HepG2 (cell line): ENCODE results near the gene SARNP. TPM values are rescaled to one million over a fixed set of nuclear protein-coding genes. Genes with fewer than 3 reads are reported as not detected.
A peak's percentile ranks its signal among the peaks of the same experiment; 100 is the strongest.

Source experiments
- ATAC-seq: fragments of 200-7000 bp; cut with Tn5 transposase; 3 replicates; pipeline ENCODE4 v1.9.1; 2020; ENCODE audit warnings: mild to moderate bottlenecking, moderate library complexity
- BruUV-seq: library from RNA; stranded (reverse); fragments of 400-500 nt; replicated peaks from 2 replicates; lab custom pipeline; 2021; lab: Mats Ljungman, UMichigan
- CTCF ChIA-PET: fragments of 300-600 bp; formaldehyde crosslinking; extraction: SDS; loops from one replicate; lab custom pipeline; 2021; ENCODE audit warnings: low total read pairs, inconsistent platforms, low intra/inter-chr PET ratio; lab: Yijun Ruan, JAX
- POLR2A ChIA-PET: fragments of 350-600 bp; sonication (Branson Sonifier 250); formaldehyde crosslinking; loops from one replicate; lab custom pipeline; 2020; ENCODE audit warnings: antibody characterized with exemption, inconsistent platforms; lab: Yijun Ruan, JAX
- DNase-seq: peaks from one replicate; pipeline ENCODE4 v3.0.0-alpha.2; 2015; ENCODE audit warnings: low spot score
- FAIRE-seq: peaks from 3 replicates; lab custom pipeline; 2011; peaks lifted over from hg19 to GRCh38; lab: Jason Lieb, UNC
- H2AFZ ChIP-seq: one replicate; pipeline ENCODE4 v1.6.1; 2011; ENCODE audit warnings: low read length, inconsistent platforms
- H3K27ac ChIP-seq: fragments of 300-600 bp; 3 replicates; pipeline ENCODE4 v1.8.0; 2011; ENCODE audit warnings: mixed run types, mild to moderate bottlenecking, mixed read lengths, low read length, inconsistent platforms; ENCODE audit not compliant: insufficient read depth; ENCODE audit errors: extremely low read length
- H3K27me3 ChIP-seq, 2 experiments: fragments of 200-600 bp in 1 of 2; 2 replicates in 1 of 2; 3 replicates in 1 of 2; pipeline versions ENCODE4 v1.6.0 to v1.8.0; 2011; ENCODE audit warnings: low read length in 2 of 2, mild to moderate bottlenecking in 2 of 2, moderate library complexity in 2 of 2, inconsistent platforms in 1 of 2; ENCODE audit not compliant: insufficient read depth in 2 of 2, control insufficient read depth in 1 of 2
- H3K36me3 ChIP-seq, 2 experiments: fragments of 200-600 bp in 1 of 2; replicated peaks in 1 of 2; 2 replicates in 1 of 2; 3 replicates in 1 of 2; pipeline versions ENCODE4 v1.5.1 to v1.8.0; 2011; ENCODE audit warnings: low read length in 2 of 2, inconsistent platforms in 1 of 2; ENCODE audit not compliant: insufficient read depth in 2 of 2, control insufficient read depth in 1 of 2
- H3K4me1 ChIP-seq: 2 replicates; pipeline ENCODE4 v1.5.1; 2012; ENCODE audit warnings: low read length, inconsistent platforms; ENCODE audit not compliant: insufficient read depth
- H3K4me2 ChIP-seq: 2 replicates; pipeline ENCODE4 v1.6.0; 2011; ENCODE audit warnings: low read depth, low read length, inconsistent platforms
- H3K4me3 ChIP-seq, 3 experiments: fragments of 200-600 bp in 1 of 3; sonication (generic), shearing (Covaris generic) in 1 of 3; replicated peaks in 1 of 3; 2 replicates each; pipeline ENCODE4 v1.5.1; 2011 to 2016; ENCODE audit warnings: low read length in 3 of 3, inconsistent platforms in 2 of 3, low read depth in 2 of 3, mild to moderate bottlenecking in 2 of 3, control low read depth in 1 of 3, mixed read lengths in 1 of 3; ENCODE audit not compliant: insufficient read depth in 1 of 3
- H3K79me2 ChIP-seq: one replicate; pipeline ENCODE4 v1.6.1; 2011; ENCODE audit warnings: low read length, inconsistent platforms; ENCODE audit not compliant: insufficient read depth
- H3K9ac ChIP-seq: 2 replicates; pipeline ENCODE4 v1.6.0; 2011; ENCODE audit warnings: mild to moderate bottlenecking, low read depth, low read length, inconsistent platforms; ENCODE audit not compliant: insufficient read depth
- H3K9me3 ChIP-seq: 2 replicates; pipeline ENCODE4 v1.5.1; 2012; ENCODE audit warnings: mild to moderate bottlenecking, low read length
- H4K20me1 ChIP-seq: 2 replicates; pipeline ENCODE4 v1.6.0; 2011; ENCODE audit warnings: inconsistent platforms, mild to moderate bottlenecking, low read length, moderate library complexity; ENCODE audit not compliant: insufficient read depth
- ELF1 ChIP-seq: sonication (generic); formaldehyde crosslinking; IDR thresholded peaks from 2 replicates; pipeline ENCODE4 v1.4.0; 2020; ENCODE audit warnings: missing genetic modification reagents
- GABPB1 ChIP-seq: IDR thresholded peaks from 2 replicates; pipeline ENCODE4 v1.6.1; 2016; ENCODE audit warnings: mild to moderate bottlenecking, missing genetic modification reagents, moderate library complexity, missing compliant biosample characterization
- HOXA5 ChIP-seq: sonication (generic); formaldehyde crosslinking; IDR thresholded peaks from 2 replicates; pipeline ENCODE4 v1.4.0; 2020; ENCODE audit warnings: missing genetic modification reagents
- KDM2A ChIP-seq: sonication (generic); formaldehyde crosslinking; IDR thresholded peaks from 2 replicates; pipeline ENCODE4 v1.4.0; 2020; ENCODE audit warnings: low read depth, missing genetic modification reagents, borderline replicate concordance
- PLRG1 ChIP-seq: fragments of 450-650 bp; conservative IDR thresholded peaks from 2 replicates; pipeline ENCODE4 v1.6.1; 2016
- POLR2G ChIP-seq: fragments of 200-400 bp; formaldehyde crosslinking; IDR thresholded peaks from 2 replicates; pipeline ENCODE4 v1.6.1; 2018; ENCODE audit warnings: mild to moderate bottlenecking, low read depth, low read length, moderate library complexity
- SATB2 ChIP-seq: sonication (generic); formaldehyde crosslinking; IDR thresholded peaks from 2 replicates; pipeline ENCODE4 v1.5.0; 2020; ENCODE audit warnings: missing genetic modification reagents
- TFDP2 ChIP-seq: sonication (generic); formaldehyde crosslinking; IDR thresholded peaks from 2 replicates; pipeline ENCODE4 v1.4.0; 2020; ENCODE audit warnings: missing genetic modification reagents
- TP53 ChIP-seq: sonication (generic); formaldehyde crosslinking; conservative IDR thresholded peaks from 2 replicates; pipeline ENCODE4 v1.4.0; 2020; ENCODE audit warnings: missing genetic modification reagents
- ZBTB21 ChIP-seq: sonication (generic); formaldehyde crosslinking; IDR thresholded peaks from 2 replicates; pipeline ENCODE4 v1.4.0; 2020; ENCODE audit warnings: missing genetic modification reagents
- ZC3H13 ChIP-seq: sonication (generic); formaldehyde crosslinking; IDR thresholded peaks from 2 replicates; pipeline ENCODE4 v1.8.1; 2023; ENCODE audit warnings: mild to moderate bottlenecking, missing genetic modification reagents, moderate library complexity
- ZNF574 ChIP-seq: sonication (generic); formaldehyde crosslinking; IDR thresholded peaks from 2 replicates; pipeline ENCODE4 v1.4.0; 2020; ENCODE audit warnings: missing genetic modification reagents
- ZNF788 ChIP-seq: sonication (generic); formaldehyde crosslinking; IDR thresholded peaks from 2 replicates; pipeline ENCODE4 v1.5.0; 2020; ENCODE audit warnings: mild to moderate bottlenecking, missing genetic modification reagents, borderline replicate concordance
- WGBS: methylation state at CpG from one replicate; pipeline ENCODE4 v1.1.6; 2017; ENCODE audit warnings: low lambda C conversion rate; 5-methylcytosine and 5-hydroxymethylcytosine counted together
- in situ Hi-C: cut with HindIII; loops from 2 replicates; pipeline ENCODE4 v1.10.0; 2017; ENCODE audit warnings: low pct_unique_long_range_greater_than_20kb; ENCODE audit not compliant: extremely low pct_ligation_motif_present
- intact Hi-C: fragments of 100-400 bp; cut with micrococcal nuclease; formaldehyde crosslinking; loops from one replicate; pipeline ENCODE4 v1.10.0; 2022; ENCODE audit not compliant: unreplicated experiment
- polyA plus RNA-seq, 8 experiments: library from polyadenylated mRNA; depleted of rRNA in 3 of 8; stranded (reverse) in 7 of 8; unstranded in 1 of 8; fragments of >200 nt; fragmentation: Illumina TruSeq in 4 of 8; extraction: Trizol in 4 of 8; gene quantifications; 2 replicates each; pipeline versions ENCODE4 v1.2.1 to v1.2.3, GENCODE V29; 2011 to 2016; ENCODE audit warnings: low read depth in 4 of 8, missing spikeins in 1 of 8, mixed read lengths in 1 of 8; ENCODE audit not compliant: insufficient read depth in 1 of 8
- total RNA-seq, 5 experiments: library from RNA; depleted of rRNA; stranded (reverse); fragments of >200 nt; fragmentation: Illumina TruSeq; extraction: Trizol; gene quantifications; 2 replicates each; pipeline ENCODE4 v1.2.3, GENCODE V29; 2016; ENCODE audit warnings: low read depth in 1 of 5

SARNP gene
- total and polyA plus RNA-seq, 2 of the 13 experiments (the other 11 are each of a cell fraction or from before 2014, with no cell fraction given): 59.0 to 95.4 TPM

- TF ChIP-seq ZNF574 (CRISPR knock-in tag): 0 out of 2 replicates have a peak, but pooled peaks have one; percentile 13
- peak; percentile 34; the same call in 1 of the 2 replicates for TF ChIP-seq KDM2A (CRISPR knock-in tag)
- TF ChIP-seq ZNF788 (CRISPR knock-in tag): no peak
Observed at GRCh38 chr12:55724226-55724939, 93.1 kb downstream of the SARNP start (continued).

- no peak for ATAC-seq
- ChIA-PET CTCF (interaction anchor here (1.4 to 3.4 kb wide), 2 partner anchors 13 to 42 kb away, joined by 3 to 36 read pairs; a partner anchor contains a TSS), POLR2A (interaction anchor here (2.0 to 5.3 kb wide), 2 partner anchors 14 to 42 kb away, joined by 14 to 23 read pairs; a partner anchor contains a TSS)
- H3K79me2 ChIP-seq: peaks cover 12% of the 10 kb centered on the region
- in situ Hi-C loops: no loop called here
- H3K4me3 ChIP-seq: peak overlapping the region in 1 of 3 experiments; percentile 20; a peak in 1 of 6 replicates
- H3K9ac ChIP-seq: no peak overlapping the region
- no peak overlapping the region for H3K4me2 ChIP-seq
- H3K27ac ChIP-seq: no peak overlapping the region
- no peak for DNase-seq
- H3K4me1 ChIP-seq: peaks cover 77% of the 10 kb centered on the region
- peaks cover 10 to 25% of the 10 kb centered on the region in 2 experiments for H3K36me3 ChIP-seq
- WGBS: 57% methylated on average over 10 of the region's 10 CpGs
- BruUV-seq: no TSS peak
- no peak for FAIRE-seq
- 0 out of 2 replicates have a peak, but pooled peaks cover 8% of the 10 kb centered on the region for H4K20me1 ChIP-seq
- intact Hi-C loops: loop anchor here (1.0 to 5.0 kb wide), 2 partner anchors 14 to 536 kb away; no protein-coding TSS in a partner anchor
- no peaks in the 10 kb centered on the region for H3K9me3 ChIP-seq
- H3K27me3 ChIP-seq: no peaks in the 10 kb centered on the region; a peak in 1 of 5 replicates
- no peak overlapping the region for H2AFZ ChIP-seq
- TF ChIP-seq TP53 (CRISPR knock-in tag) (no peak), ELF1 (CRISPR knock-in tag) (no peak), ZBTB21 (CRISPR knock-in tag) (no peak), POLR2G (peak; percentile 4; the same call in 1 of the 2 replicates), TFDP2 (CRISPR knock-in tag) (no peak), ZC3H13 (0 out of 2 replicates have a peak, but pooled peaks have one; percentile 24), HOXA5 (CRISPR knock-in tag) (no peak), GABPB1 (CRISPR knock-in tag) (no peak), SATB2 (CRISPR knock-in tag) (no peak), PLRG1 (no peak)
Observed at GRCh38 chr12:55723516-55724225, 93.9 kb downstream of the SARNP start.
